Pulmonary artery endothelial cell (primary cell): Measurements from ENCODE around the gene LRRC27. TPM values are rescaled to one million over a fixed set of nuclear protein-coding genes. Genes with fewer than 3 reads are reported as not detected.
"Not testable (repeated sequence)": the region's sequence is repeated elsewhere in the genome, so short reads cannot be mapped to it uniquely, and the experiment has no call there.

Experiments
- DNase-seq: peaks from one replicate; pipeline ENCODE4 v3.0.0-alpha.2; 2011; ENCODE audit warnings: low read depth, low spot score
- total RNA-seq: library from RNA; depleted of rRNA; stranded (reverse); fragments of >200 nt; gene quantifications from 2 replicates; pipeline ENCODE4 v1.2.3, GENCODE V29; 2014

LRRC27 gene
- total RNA-seq, 1 donor from 2014 or later, result 9.3 TPM

DNA sequence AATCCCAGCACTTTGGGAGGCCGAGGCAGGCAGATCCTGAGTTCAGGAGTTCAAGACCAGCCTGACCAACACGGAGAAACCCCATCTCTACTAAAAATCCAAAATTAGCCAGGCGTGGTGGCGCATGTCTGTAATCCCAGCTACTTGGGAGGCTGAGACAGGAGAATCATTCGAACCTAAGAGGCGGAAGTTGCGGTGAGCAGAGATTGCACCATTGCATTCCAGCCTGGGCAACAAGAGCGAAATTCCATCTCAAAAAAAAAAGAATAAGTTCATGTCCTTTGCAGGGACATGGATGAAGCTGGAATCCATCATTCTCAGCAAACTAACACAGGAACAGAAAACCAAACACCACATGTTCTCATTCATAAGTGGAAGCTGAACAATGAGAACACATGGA lies 17.1 kb upstream of the LRRC27 start:
- DNase-seq, result not testable (repeated sequence)

DNA sequence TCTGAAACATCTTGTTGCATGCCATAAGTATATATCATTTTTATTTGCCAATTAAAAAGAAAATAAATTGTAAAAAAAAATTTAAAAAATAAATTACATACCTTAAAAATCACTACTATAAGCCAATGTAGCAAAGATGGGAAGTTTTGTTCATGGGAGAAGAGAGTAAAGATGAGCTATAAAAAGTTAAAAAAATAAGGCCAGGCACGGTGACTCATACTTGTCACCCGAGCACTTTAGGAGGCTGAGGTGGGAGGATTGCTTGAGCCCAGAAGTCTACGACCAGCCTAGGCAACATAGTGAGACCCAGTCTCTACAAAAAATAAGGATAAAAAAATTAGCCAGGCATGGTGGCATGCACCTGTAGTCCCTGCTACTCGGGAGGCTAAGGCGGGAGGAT lies 15.9 kb upstream of the LRRC27 start:
- DNase-seq, result no peak

DNA sequence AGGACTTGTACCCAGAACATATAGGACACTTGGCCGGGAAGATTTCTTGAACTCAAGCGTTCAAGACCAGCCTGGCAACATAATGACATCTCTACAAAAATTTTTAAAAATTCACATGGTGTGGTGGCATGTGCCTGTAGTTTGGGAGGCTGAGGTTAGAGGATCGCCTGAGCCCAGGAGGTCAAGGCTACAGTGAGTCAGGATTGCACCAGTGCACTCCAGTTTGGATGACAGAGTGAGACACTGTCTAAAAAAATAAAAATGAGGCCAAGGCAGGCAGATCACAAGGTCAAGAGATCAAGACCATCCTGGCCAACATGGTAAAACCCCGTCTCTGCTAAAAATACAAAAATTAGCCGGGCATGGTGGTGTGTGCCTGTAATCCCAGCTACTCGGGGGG lies 14.5 kb upstream of the LRRC27 start:
- not testable (repeated sequence) for DNase-seq

- DNase-seq, result no peak
Observed at GRCh38 chr10:132319853-132320653, 11.9 kb upstream of the LRRC27 start.

DNA sequence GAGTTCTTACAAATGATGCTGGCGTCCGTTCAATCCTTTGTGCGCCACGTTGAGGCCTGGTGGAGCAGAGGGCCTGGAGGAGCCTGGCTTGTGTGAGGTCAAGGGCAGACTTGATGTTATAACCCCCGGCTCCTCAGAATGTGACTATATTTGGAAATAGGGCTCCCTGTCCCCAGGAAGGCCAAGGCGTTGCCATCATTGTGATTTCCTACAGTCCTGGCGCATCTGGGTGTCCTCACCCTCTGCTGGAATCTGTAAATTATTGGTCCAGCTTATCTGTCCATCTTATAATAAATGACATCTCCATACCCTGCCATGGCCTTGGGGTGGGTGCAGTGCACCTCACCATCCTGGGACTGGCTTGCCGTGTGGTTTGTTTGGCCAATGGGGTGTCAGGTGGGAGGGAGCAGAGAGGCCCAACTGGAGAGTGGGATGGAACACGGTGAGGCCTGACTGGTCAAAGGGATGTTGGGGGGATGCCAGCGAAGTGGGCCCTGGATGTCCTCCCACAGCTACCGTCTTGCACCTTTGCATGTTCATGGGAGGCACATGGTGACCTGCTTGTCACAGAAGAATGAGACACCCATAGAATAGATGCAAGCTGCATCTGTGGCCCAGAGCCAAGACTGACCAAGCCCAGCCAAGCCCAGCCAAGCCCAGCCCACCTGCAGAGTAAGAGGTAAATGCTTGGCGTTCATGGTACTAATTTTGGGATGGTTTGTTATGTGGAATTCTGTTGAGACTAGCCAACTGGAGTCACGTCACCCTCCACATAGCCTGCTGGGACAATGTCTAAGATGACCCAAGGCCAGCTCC lies 11.1 kb upstream of the LRRC27 start:
- DNase-seq, result no peak

DNA sequence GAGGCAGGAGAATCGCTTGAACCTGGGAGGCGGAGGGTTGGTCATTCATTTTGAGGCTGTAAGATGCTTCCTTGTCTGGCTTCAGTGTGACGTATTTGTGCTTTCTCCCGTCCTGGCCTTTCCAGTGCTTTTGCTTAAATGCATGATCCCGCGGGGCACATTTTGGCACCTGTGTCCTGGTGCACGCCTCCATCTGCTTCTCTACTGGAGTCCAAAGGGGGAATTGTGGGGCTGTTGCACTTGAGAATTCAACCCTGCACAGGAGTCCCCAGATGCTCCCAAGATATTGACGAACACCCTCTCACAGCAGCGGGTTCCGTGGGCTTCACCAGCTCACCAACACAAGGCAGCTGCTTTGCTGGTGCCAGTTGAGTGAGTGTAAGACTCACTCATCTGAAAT lies 10.3 kb upstream of the LRRC27 start:
- DNase-seq, result no peak

- no peak for DNase-seq
Observed at GRCh38 chr10:132322586-132323048, 9.4 kb upstream of the LRRC27 start.

GRCh38 chr10:132324186-132324585 lies 7.8 kb upstream of the LRRC27 start:
- DNase-seq, result no peak

- no peak for DNase-seq
Observed at GRCh38 chr10:132326344-132326889, 5.6 kb upstream of the LRRC27 start.

- DNase-seq, result no peak
Observed at GRCh38 chr10:132326925-132327324, 5.1 kb upstream of the LRRC27 start.

GRCh38 chr10:132328106-132328505 lies 3.9 kb upstream of the LRRC27 start:
- DNase-seq, result no peak

- DNase-seq, result no peak
Observed at GRCh38 chr10:132328738-132329137, 3.3 kb upstream of the LRRC27 start.

GRCh38 chr10:132329565-132330485 lies 2.2 kb upstream of the LRRC27 start:
- DNase-seq, result peak; percentile 27

- DNase-seq, result no peak
Observed at GRCh38 chr10:132330486-132330833, 1.5 kb upstream of the LRRC27 start.

DNA sequence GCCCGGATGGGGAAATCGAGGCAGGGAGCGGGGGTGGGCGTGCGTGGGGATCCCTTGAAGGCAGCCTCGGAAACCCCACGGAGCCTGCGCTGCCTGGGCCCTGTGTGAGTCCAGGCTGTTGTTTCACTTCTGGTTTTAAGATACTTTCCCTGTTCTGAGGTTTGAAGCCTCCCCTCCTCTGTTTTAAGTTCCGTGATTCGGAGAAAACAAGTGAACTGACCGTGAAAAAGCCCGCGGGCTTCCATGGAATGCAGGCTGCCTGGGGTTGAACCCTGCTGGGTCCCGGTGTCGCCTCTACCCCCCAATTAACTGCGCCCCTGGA lies 401 bp downstream of the LRRC27 start:
- no peak for DNase-seq

DNA sequence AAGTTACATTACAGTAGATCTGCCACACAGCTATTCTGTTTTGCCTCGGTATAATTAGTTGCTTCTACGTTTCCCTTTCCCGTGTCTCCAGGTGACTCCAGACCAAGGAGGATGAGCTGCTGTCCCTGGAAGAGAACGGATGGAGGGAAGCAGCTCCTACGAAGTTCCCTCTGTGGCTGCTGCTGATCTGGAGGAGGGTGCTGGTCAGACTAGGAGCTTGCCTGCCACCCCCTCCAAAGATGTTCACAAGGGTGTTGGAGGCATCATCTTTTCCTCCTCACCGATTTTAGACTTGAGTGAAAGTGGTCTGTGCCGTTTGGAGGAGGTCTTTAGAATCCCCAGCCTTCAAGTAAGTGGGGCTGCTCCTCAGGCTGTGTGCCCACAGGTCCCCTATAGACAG lies 1.4 kb downstream of the LRRC27 start:
- DNase-seq, result no peak

- DNase-seq, result no peak
Observed at GRCh38 chr10:132334631-132335188, 2.7 kb downstream of the LRRC27 start.

- no peak for DNase-seq
Observed at GRCh38 chr10:132335189-132336063, 3.4 kb downstream of the LRRC27 start.

DNA sequence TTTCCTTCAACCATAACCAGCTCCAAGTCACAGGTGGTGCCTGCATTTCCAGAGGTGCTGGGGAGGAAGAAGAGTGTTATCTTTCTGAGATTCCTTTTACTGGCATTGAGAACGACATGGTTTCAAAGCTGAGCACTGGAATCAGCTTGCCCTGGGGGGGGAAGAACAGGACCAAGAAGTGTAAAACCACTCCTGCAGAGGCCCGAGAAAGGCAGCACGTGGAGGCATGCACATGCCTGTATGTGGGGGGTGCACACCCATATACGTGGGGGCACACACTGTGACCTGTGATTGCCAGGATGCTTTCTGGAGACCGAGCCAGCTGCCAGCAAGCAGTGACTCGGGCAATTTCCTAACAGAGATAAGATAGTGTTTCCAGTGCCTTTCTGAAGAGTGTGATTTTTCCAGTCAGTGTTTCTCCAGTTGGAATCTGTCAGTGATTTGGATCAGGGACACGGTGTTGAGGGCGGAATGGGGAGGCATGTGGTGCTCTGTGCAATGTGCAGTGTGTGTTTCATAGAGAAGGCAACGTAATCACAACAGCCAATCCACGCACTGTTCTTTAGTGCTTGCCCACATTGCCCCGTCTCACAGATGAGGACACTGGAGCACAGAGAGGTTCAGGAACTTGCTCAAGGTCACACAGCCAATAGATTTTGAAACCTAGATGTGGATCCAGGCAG lies 4.2 kb downstream of the LRRC27 start:
- DNase-seq, result no peak
